Activated CD4-positive, alpha-beta memory T cell treated with anti-CD3 and anti-CD28 coated beads for 36 hours (primary cell): Measurements from ENCODE around the gene FNTB. TPM values are rescaled to one million over a fixed set of nuclear protein-coding genes. Genes with fewer than 3 reads are reported as not detected.

Source experiments
- CTCF ChIA-PET: fragments of 350-600 bp; sonication (Branson Sonifier 250); formaldehyde crosslinking; loops from one replicate; lab custom pipeline; 2021; ENCODE audit warnings: antibody characterized with exemption, inconsistent platforms; lab: Charles Lee
- POLR2A ChIA-PET: fragments of 350-600 bp; sonication (Branson Sonifier 250); formaldehyde crosslinking; loops from one replicate; lab custom pipeline; 2021; ENCODE audit warnings: antibody characterized with exemption; lab: Charles Lee
- DNase-seq: peaks from one replicate; pipeline ENCODE4 v3.0.0-alpha.2; 2020
- H3K27ac Mint-ChIP-seq: one replicate; pipeline ENCODE4 v1.8.0; 2021; ENCODE audit warnings: mixed read lengths
- H3K27me3 Mint-ChIP-seq: one replicate; pipeline ENCODE4 v1.8.0; 2021; ENCODE audit warnings: mixed read lengths
- H3K36me3 Mint-ChIP-seq: one replicate; pipeline ENCODE4 v1.8.0; 2021; ENCODE audit warnings: mixed read lengths
- H3K4me1 Mint-ChIP-seq: one replicate; pipeline ENCODE4 v1.8.0; 2021; ENCODE audit warnings: low read depth, mixed read lengths
- H3K4me3 Mint-ChIP-seq: one replicate; pipeline ENCODE4 v1.8.0; 2021; ENCODE audit warnings: mild to moderate bottlenecking, mixed read lengths
- H3K9me3 Mint-ChIP-seq: one replicate; pipeline ENCODE4 v1.8.0; 2021; ENCODE audit warnings: mixed read lengths
- intact Hi-C: fragments of 100-400 bp; cut with micrococcal nuclease; formaldehyde crosslinking; loops from one replicate; pipeline ENCODE4 v1.15.1; 2023
- total RNA-seq, 2 experiments: library from RNA; stranded (reverse); gene quantifications; one replicate each; pipeline ENCODE4 v1.2.3, GENCODE V29; 2021

Gene FNTB
- total RNA-seq, 2 experiments from 2014 or later: 8.8 to 12.3 TPM

- no peak overlapping the region for H3K4me3 Mint-ChIP-seq
- no peak for DNase-seq
- peaks cover 3% of the 10 kb centered on the region for H3K36me3 Mint-ChIP-seq
- intact Hi-C loops: loop anchor here (2.0 kb wide), 1 partner anchor 16 kb away; the partner anchor contains the start of gene FNTB
- peak overlapping the region; percentile 42 for H3K27ac Mint-ChIP-seq
- ChIA-PET POLR2A (interaction anchor here (3.1 kb wide), 1 partner anchor 16 kb away, joined by 17 read pairs; the partner anchor contains the start of gene FNTB), CTCF (interaction anchor here (3.8 kb wide), 1 partner anchor 16 kb away, joined by 16 read pairs; the partner anchor contains the start of gene FNTB)
- H3K9me3 Mint-ChIP-seq: no peaks in the 10 kb centered on the region
- no peaks in the 10 kb centered on the region for H3K27me3 Mint-ChIP-seq
- peaks cover 53% of the 10 kb centered on the region for H3K4me1 Mint-ChIP-seq
Observed at GRCh38 chr14:65002586-65003210, 16.0 kb downstream of the FNTB start.

- ChIA-PET POLR2A (interaction anchor here (3.1 kb wide), 1 partner anchor 17 kb away, joined by 17 read pairs; the partner anchor contains the start of gene FNTB), CTCF (interaction anchor here (0.7 to 0.9 kb wide), 2 partner anchors 9 to 367 kb away, joined by 3 read pairs; no protein-coding TSS in a partner anchor)
- intact Hi-C loops: loop anchor here (2.0 kb wide), 1 partner anchor 17 kb away; the partner anchor contains the start of gene FNTB
- DNase-seq: no peak
- H3K36me3 Mint-ChIP-seq: peaks cover 3% of the 10 kb centered on the region
- H3K27me3 Mint-ChIP-seq: no peaks in the 10 kb centered on the region
- no peak overlapping the region for H3K4me3 Mint-ChIP-seq
- H3K27ac Mint-ChIP-seq: no peak overlapping the region
- no peaks in the 10 kb centered on the region for H3K9me3 Mint-ChIP-seq
- peaks cover 46% of the 10 kb centered on the region for H3K4me1 Mint-ChIP-seq
Observed at GRCh38 chr14:65003394-65003793, 16.7 kb downstream of the FNTB start.

- Mint-ChIP-seq H3K9me3 (no peaks in the 10 kb centered on the region), H3K27ac (no peak overlapping the region), H3K36me3 (peaks cover 3% of the 10 kb centered on the region), H3K27me3 (no peaks in the 10 kb centered on the region), H3K4me3 (no peak overlapping the region), H3K4me1 (peaks cover 29% of the 10 kb centered on the region)
- CTCF ChIA-PET: interaction anchor here (3.2 kb wide), 1 partner anchor 14 kb away, joined by 16 read pairs; no protein-coding TSS in a partner anchor
- DNase-seq: no peak
- POLR2A ChIA-PET: no interaction called here
- intact Hi-C loops: no loop called here
Observed at GRCh38 chr14:65006261-65006721, 19.6 kb downstream of the FNTB start.

GRCh38 chr14:65007202-65007601 is 20.5 kb downstream of the FNTB start:
- POLR2A ChIA-PET: no interaction called here
- peaks cover 22% of the 10 kb centered on the region for H3K4me1 Mint-ChIP-seq
- H3K27ac Mint-ChIP-seq: no peak overlapping the region
- no peaks in the 10 kb centered on the region for H3K27me3 Mint-ChIP-seq
- H3K4me3 Mint-ChIP-seq: no peak overlapping the region
- intact Hi-C loops: no loop called here
- no peak for DNase-seq
- peaks cover 5% of the 10 kb centered on the region for H3K36me3 Mint-ChIP-seq
- no peaks in the 10 kb centered on the region for H3K9me3 Mint-ChIP-seq
- CTCF ChIA-PET: interaction anchor here (1.1 to 3.2 kb wide), 2 partner anchors 13 kb away, joined by 3 to 16 read pairs; no protein-coding TSS in a partner anchor

GRCh38 chr14:65010211-65010931 is 23.7 kb downstream of the FNTB start:
- Mint-ChIP-seq H3K4me3 (no peak overlapping the region), H3K27ac (no peak overlapping the region), H3K9me3 (no peaks in the 10 kb centered on the region), H3K36me3 (peaks cover 9% of the 10 kb centered on the region), H3K27me3 (no peaks in the 10 kb centered on the region), H3K4me1 (peaks cover 3% of the 10 kb centered on the region)
- ChIA-PET CTCF (no interaction called here), POLR2A (no interaction called here)
- intact Hi-C loops: no loop called here
- no peak for DNase-seq

- Mint-ChIP-seq H3K4me3 (no peak overlapping the region), H3K27ac (no peak overlapping the region), H3K27me3 (no peaks in the 10 kb centered on the region), H3K4me1 (no peaks in the 10 kb centered on the region), H3K36me3 (peaks cover 15% of the 10 kb centered on the region), H3K9me3 (no peaks in the 10 kb centered on the region)
- DNase-seq: no peak
- ChIA-PET POLR2A (no interaction called here), CTCF (no interaction called here)
- intact Hi-C loops: no loop called here
Observed at GRCh38 chr14:65011538-65011937, 24.8 kb downstream of the FNTB start.

GRCh38 chr14:65012353-65012752 is 25.7 kb downstream of the FNTB start:
- no peak overlapping the region for H3K4me3 Mint-ChIP-seq
- no peaks in the 10 kb centered on the region for H3K9me3 Mint-ChIP-seq
- no peak overlapping the region for H3K27ac Mint-ChIP-seq
- intact Hi-C loops: no loop called here
- peaks cover 20% of the 10 kb centered on the region for H3K36me3 Mint-ChIP-seq
- ChIA-PET CTCF (interaction anchor here (0.6 kb wide), 1 partner anchor 27 kb away, joined by 3 read pairs; no protein-coding TSS in a partner anchor), POLR2A (no interaction called here)
- DNase-seq: no peak
- no peaks in the 10 kb centered on the region for H3K4me1 Mint-ChIP-seq
- H3K27me3 Mint-ChIP-seq: no peaks in the 10 kb centered on the region

- POLR2A ChIA-PET: no interaction called here
- CTCF ChIA-PET: interaction anchor here (0.9 kb wide), 1 partner anchor 29 kb away, joined by 3 read pairs; the partner anchor contains the start of gene FNTB
- no peaks in the 10 kb centered on the region for H3K9me3 Mint-ChIP-seq
Observed at GRCh38 chr14:65015391-65015790, 28.7 kb downstream of the FNTB start.

GRCh38 chr14:65016471-65016870 is 29.8 kb downstream of the FNTB start:
- intact Hi-C loops: no loop called here
- Mint-ChIP-seq H3K36me3 (peaks cover 20% of the 10 kb centered on the region), H3K27ac (no peak overlapping the region), H3K4me1 (no peaks in the 10 kb centered on the region), H3K9me3 (no peaks in the 10 kb centered on the region), H3K4me3 (no peak overlapping the region), H3K27me3 (no peaks in the 10 kb centered on the region)
- CTCF ChIA-PET: no interaction called here
- DNase-seq: no peak
- POLR2A ChIA-PET: no interaction called here

More at GRCh38 chr14:65015391-65015790, 28.7 kb downstream of the FNTB start:
- Mint-ChIP-seq H3K27me3 (no peaks in the 10 kb centered on the region), H3K27ac (no peak overlapping the region), H3K36me3 (peaks cover 20% of the 10 kb centered on the region), H3K4me1 (no peaks in the 10 kb centered on the region), H3K4me3 (no peak overlapping the region)
- DNase-seq: no peak
- intact Hi-C loops: no loop called here

- no peaks in the 10 kb centered on the region for H3K4me1 Mint-ChIP-seq
Observed at GRCh38 chr14:65019944-65020566, 33.4 kb downstream of the FNTB start.

GRCh38 chr14:65024957-65025356 is 38.3 kb downstream of the FNTB start:
- no peak for DNase-seq
- Mint-ChIP-seq H3K4me3 (no peak overlapping the region), H3K36me3 (peaks cover 5% of the 10 kb centered on the region), H3K4me1 (no peaks in the 10 kb centered on the region), H3K27ac (no peak overlapping the region), H3K9me3 (no peaks in the 10 kb centered on the region), H3K27me3 (no peaks in the 10 kb centered on the region)
- intact Hi-C loops: no loop called here
- ChIA-PET POLR2A (no interaction called here), CTCF (interaction anchor here (0.8 kb wide), 1 partner anchor 799 kb away, joined by 5 read pairs; no protein-coding TSS in a partner anchor)

More at GRCh38 chr14:65019944-65020566, 33.4 kb downstream of the FNTB start:
- Mint-ChIP-seq H3K36me3 (peaks cover 14% of the 10 kb centered on the region), H3K9me3 (no peaks in the 10 kb centered on the region), H3K4me3 (no peak overlapping the region), H3K27ac (no peak overlapping the region), H3K27me3 (no peaks in the 10 kb centered on the region)
- CTCF ChIA-PET: interaction anchor here (0.6 to 2.5 kb wide), 12 partner anchors 12 to 350 kb away, joined by 3 to 30 read pairs (median 4); partner anchors contain the start of gene FNTB
- no peak for DNase-seq
- POLR2A ChIA-PET: no interaction called here
- intact Hi-C loops: loop anchor here (1.0 kb wide), 1 partner anchor 34 kb away; the partner anchor contains the start of gene FNTB
